Left ventricle myocardium inferior (tissue), 1 donor: ENCODE measurements around the gene LILRB4. TPM values are rescaled to one million over a fixed set of nuclear protein-coding genes. Genes with fewer than 3 reads are reported as not detected.
"Not testable (repeated sequence)": the region's sequence is repeated elsewhere in the genome, so short reads cannot be mapped to it uniquely, and the experiment has no call there.

Source experiments
- DNase-seq: peaks from one replicate; pipeline ENCODE4 v3.0.0-alpha.2; 2020
- H3K27ac ChIP-seq: fragments of 200-600 bp; replicated peaks from 2 replicates; pipeline ENCODE4 v1.8.0; 2021
- H3K27me3 ChIP-seq: fragments of 200-600 bp; 2 replicates; pipeline ENCODE4 v1.8.0; 2021; ENCODE audit warnings: low read depth
- H3K36me3 ChIP-seq: fragments of 200-600 bp; 2 replicates; pipeline ENCODE4 v1.8.0; 2021
- H3K4me1 ChIP-seq: fragments of 200-600 bp; 2 replicates; pipeline ENCODE4 v1.8.0; 2021
- H3K4me3 ChIP-seq: fragments of 200-600 bp; 2 replicates; pipeline ENCODE4 v1.8.0; 2021; ENCODE audit warnings: mild to moderate bottlenecking, moderate library complexity
- H3K9me3 ChIP-seq: fragments of 200-600 bp; replicated peaks from 2 replicates; pipeline ENCODE4 v1.8.0; 2021
- CTCF ChIP-seq: fragments of 200-600 bp; IDR thresholded peaks from 2 replicates; pipeline ENCODE4 v1.8.0; 2021; ENCODE audit warnings: antibody characterized with exemption, mild to moderate bottlenecking, borderline replicate concordance
- intact Hi-C: fragments of 100-400 bp; cut with micrococcal nuclease; formaldehyde crosslinking; loops from one replicate; pipeline ENCODE4 v1.11.0; 2022
- total RNA-seq: library from RNA; stranded (reverse); fragmentation: NEBNext Ultra II Directional; extraction: Animal tissue kit (Norgen Biotek cat#: 25700); gene quantifications from one replicate; pipeline ENCODE4 v1.2.1, GENCODE V29; 2021
- donor health status: DM: no; HTN: yes; CAD: no; lungs with severe emphysema.

LILRB4 gene
- total RNA-seq, 1 donor from 2014 or later = 4.0 TPM

DNA sequence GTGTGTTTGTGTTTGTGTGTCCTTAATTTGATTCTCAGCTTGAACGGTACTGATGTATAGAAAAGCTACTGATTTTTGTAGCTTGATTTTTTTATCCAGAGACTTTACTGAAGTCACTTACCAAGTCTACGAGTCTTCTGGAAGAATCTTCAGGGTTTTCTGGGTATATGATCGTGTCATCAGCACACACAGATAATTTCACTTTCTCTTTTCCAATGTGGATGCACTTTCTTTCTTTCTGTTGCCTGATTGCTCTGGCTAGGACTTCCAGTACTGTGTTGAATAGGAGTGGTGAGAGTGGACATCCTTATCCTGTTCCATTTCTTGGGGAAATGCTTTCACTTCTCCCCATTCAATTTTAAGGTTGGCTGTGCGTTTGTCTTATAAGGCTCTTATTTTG is 40.4 kb upstream of the LILRB4 start:
- no peaks in the 10 kb centered on the region for H3K36me3 ChIP-seq
- intact Hi-C loops = no loop called here
- no peak for TF ChIP-seq CTCF
- H3K4me1 ChIP-seq = no peaks in the 10 kb centered on the region
- no peak overlapping the region for H3K27ac ChIP-seq
- no peak for DNase-seq
- H3K27me3 ChIP-seq = peaks cover 9% of the 10 kb centered on the region
- no peaks in the 10 kb centered on the region for H3K9me3 ChIP-seq
- no peak overlapping the region for H3K4me3 ChIP-seq

GRCh38 chr19:54624234-54624633 is 38.6 kb upstream of the LILRB4 start:
- H3K4me3 ChIP-seq, H3K4me1 ChIP-seq, H3K36me3 ChIP-seq, H3K9me3 ChIP-seq, DNase-seq, H3K27ac ChIP-seq, intact Hi-C loops: not testable (repeated sequence)
- H3K27me3 ChIP-seq = peaks cover 26% of the 10 kb centered on the region

DNA sequence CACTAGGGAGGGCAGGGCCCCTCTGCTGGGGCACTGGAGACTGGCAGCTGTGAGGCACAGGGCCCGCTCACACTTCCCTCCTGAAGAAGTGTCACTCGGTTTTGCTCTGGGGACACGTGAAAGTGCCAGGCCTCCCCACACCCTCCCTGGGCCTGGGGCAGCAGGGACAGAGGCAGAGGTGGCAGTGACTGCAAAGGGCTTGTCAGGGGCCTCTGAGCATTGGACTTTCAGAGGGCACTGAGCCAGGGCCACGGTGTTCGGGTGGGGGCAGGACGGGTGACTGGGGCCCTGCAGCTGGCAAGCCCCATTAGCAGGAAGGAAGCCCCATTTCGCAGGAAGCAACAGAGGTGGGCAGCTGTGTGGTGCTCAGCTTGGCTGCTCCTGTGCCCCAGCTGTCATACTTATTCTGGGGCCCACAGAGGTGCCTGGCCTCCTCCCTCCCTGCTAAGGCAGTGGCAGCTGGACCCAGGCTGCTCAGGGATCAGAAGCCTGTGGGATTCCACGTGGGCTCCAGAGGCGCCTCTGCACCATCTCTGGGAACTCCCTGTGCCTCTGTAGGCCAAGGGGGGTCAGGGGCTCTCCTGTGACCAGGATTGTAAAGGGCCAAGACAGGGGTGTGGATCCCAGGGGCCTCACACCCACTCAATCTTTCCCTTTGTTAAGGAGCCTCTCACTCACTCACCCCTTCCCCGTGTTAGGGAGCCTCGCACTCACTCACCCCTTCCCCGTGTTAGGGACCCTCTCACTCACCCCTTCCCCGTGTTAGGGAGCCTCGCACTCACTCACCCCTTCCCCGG is 37.7 kb upstream of the LILRB4 start:
- H3K27me3 ChIP-seq = peaks cover 35% of the 10 kb centered on the region
- DNase-seq, H3K27ac ChIP-seq, H3K4me3 ChIP-seq, H3K36me3 ChIP-seq, intact Hi-C loops, H3K9me3 ChIP-seq, H3K4me1 ChIP-seq: not testable (repeated sequence)

GRCh38 chr19:54626757-54627156 is 36.0 kb upstream of the LILRB4 start:
- intact Hi-C loops = no loop called here
- H3K4me3 ChIP-seq = no peak overlapping the region
- no peak overlapping the region for H3K27ac ChIP-seq
- H3K9me3 ChIP-seq = no peaks in the 10 kb centered on the region
- no peaks in the 10 kb centered on the region for H3K36me3 ChIP-seq
- no peaks in the 10 kb centered on the region for H3K4me1 ChIP-seq
- H3K27me3 ChIP-seq = peaks cover 48% of the 10 kb centered on the region
- no peak for TF ChIP-seq CTCF
- DNase-seq = no peak

DNA sequence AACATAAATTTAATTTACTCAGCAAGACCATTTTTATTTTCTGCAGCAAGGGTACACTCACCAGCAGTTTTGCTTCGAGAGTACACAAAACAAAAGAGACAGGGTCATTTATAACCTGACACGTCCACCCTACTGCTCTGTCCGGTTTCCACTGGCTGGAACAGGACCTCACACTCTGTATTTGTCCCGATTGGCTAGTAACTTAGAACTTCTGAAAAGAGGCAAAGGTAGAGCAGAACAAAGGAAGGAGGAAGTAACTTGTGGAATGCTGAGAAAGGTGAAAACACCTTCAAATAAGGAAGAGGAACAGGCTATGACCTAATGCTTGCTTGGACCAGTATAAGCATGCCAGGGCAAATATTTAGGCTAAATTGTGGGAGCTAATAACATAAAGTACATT is 34.9 kb upstream of the LILRB4 start:
- DNase-seq, H3K4me1 ChIP-seq, intact Hi-C loops, H3K4me3 ChIP-seq, H3K27ac ChIP-seq, H3K9me3 ChIP-seq, H3K36me3 ChIP-seq: not testable (repeated sequence)
- H3K27me3 ChIP-seq = peaks cover 59% of the 10 kb centered on the region

GRCh38 chr19:54630262-54630661 is 32.5 kb upstream of the LILRB4 start, which contains the start of gene LILRB1:
Gene LILRB1, plus strand, starts transcription at chr19:54630484. Its CDS starts 590 bp downstream, at chr19:54631074.
- H3K36me3 ChIP-seq, H3K4me3 ChIP-seq, intact Hi-C loops, H3K9me3 ChIP-seq, DNase-seq, H3K4me1 ChIP-seq, H3K27ac ChIP-seq: not testable (repeated sequence)
- peaks cover 80% of the 10 kb centered on the region for H3K27me3 ChIP-seq

- DNase-seq = no peak
- peaks cover 85% of the 10 kb centered on the region for H3K27me3 ChIP-seq
- no peak overlapping the region for H3K27ac ChIP-seq
- H3K9me3 ChIP-seq = no peaks in the 10 kb centered on the region
- no peaks in the 10 kb centered on the region for H3K36me3 ChIP-seq
- no peak for TF ChIP-seq CTCF
- no peak overlapping the region for H3K4me3 ChIP-seq
- H3K4me1 ChIP-seq = no peaks in the 10 kb centered on the region
- intact Hi-C loops = no loop called here
Observed at GRCh38 chr19:54630782-54631181, 32.0 kb upstream of the LILRB4 start.

GRCh38 chr19:54631489-54632337 is 31.1 kb upstream of the LILRB4 start:
- DNase-seq, H3K9me3 ChIP-seq, H3K36me3 ChIP-seq, H3K27ac ChIP-seq, H3K4me1 ChIP-seq, intact Hi-C loops, H3K4me3 ChIP-seq: not testable (repeated sequence)
- peaks cover 85% of the 10 kb centered on the region for H3K27me3 ChIP-seq

- H3K9me3 ChIP-seq, H3K4me1 ChIP-seq, DNase-seq, intact Hi-C loops, H3K4me3 ChIP-seq, H3K36me3 ChIP-seq, H3K27ac ChIP-seq: not testable (repeated sequence)
- peaks cover 83% of the 10 kb centered on the region for H3K27me3 ChIP-seq
Observed at GRCh38 chr19:54632517-54632916, 30.3 kb upstream of the LILRB4 start.
